HUES48 (cell line): ENCODE measurements around the gene FBL.

Experiments used
- H3K27ac ChIP-seq: one replicate; pipeline ENCODE4 v1.7.0; 2013; ENCODE audit warnings: low read depth, low read length, inconsistent platforms
- H3K27me3 ChIP-seq: 2 replicates; pipeline ENCODE4 v1.6.1; 2013; ENCODE audit warnings: mild to moderate bottlenecking, low read length; ENCODE audit not compliant: control insufficient read depth, insufficient read depth
- H3K36me3 ChIP-seq: 2 replicates; pipeline ENCODE4 v1.6.1; 2013; ENCODE audit warnings: low read length; ENCODE audit not compliant: control insufficient read depth, insufficient read depth
- H3K4me1 ChIP-seq: 2 replicates; pipeline ENCODE4 v1.6.1; 2013; ENCODE audit warnings: mild to moderate bottlenecking, low read length; ENCODE audit not compliant: control insufficient read depth, insufficient read depth
- H3K4me3 ChIP-seq: 2 replicates; pipeline ENCODE4 v1.5.1; 2013; ENCODE audit warnings: mild to moderate bottlenecking, low read depth, low read length
- H3K9ac ChIP-seq: 2 replicates; pipeline ENCODE4 v1.6.1; 2013; ENCODE audit warnings: mild to moderate bottlenecking, low read depth, low read length, moderate library complexity
- H3K9me3 ChIP-seq: 2 replicates; pipeline ENCODE4 v1.6.1; 2013; ENCODE audit warnings: low read length; ENCODE audit not compliant: control insufficient read depth, insufficient read depth

Gene FBL

DNA sequence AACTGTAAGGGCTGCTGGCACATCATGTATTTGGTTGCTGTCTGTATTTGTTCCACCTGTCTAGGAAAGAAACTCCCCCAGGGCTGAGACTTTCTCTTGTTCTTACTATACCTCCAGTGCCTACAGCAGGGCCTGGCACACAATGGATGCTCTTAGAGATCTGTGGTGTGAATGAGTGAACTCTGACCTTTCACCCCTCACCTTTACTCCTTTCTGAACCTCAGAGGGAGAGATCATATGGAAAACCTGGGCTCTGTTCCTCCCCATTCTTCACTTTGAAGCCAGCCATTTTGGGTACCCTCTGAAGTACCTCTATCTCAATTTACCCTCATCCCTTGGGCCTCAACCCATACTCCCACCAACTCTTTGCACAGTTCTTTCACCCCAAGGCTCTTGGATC lies 15.3 kb downstream of the FBL start:
- H3K9ac ChIP-seq, result no peak overlapping the region
- H3K4me1 ChIP-seq, result peaks cover 3% of the 10 kb centered on the region; the same call in 1 of the 2 replicates
- H3K36me3 ChIP-seq, result peaks cover 64% of the 10 kb centered on the region
- no peaks in the 10 kb centered on the region for H3K9me3 ChIP-seq
- H3K27ac ChIP-seq, result no peak overlapping the region
- no peak overlapping the region for H3K4me3 ChIP-seq
- no peaks in the 10 kb centered on the region for H3K27me3 ChIP-seq

DNA sequence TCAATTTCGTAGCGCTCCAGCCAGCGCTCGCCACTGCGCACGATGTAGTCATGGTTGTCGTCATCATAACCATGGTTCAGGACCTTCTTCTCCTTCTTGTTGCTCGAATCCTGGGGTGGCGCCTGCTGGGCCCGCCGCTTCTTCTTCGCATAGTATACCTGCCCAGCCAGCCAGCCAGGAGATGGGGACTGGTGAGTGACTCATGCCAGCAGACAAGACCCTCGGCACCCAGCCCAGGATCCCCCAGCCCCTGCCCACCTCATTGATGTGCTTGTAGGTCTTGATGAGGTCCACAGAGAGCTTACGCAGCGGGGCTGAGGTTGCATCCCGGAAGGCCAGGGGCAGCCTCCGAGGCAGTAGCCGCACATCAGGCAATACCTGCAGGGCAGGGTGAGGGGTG lies 15.8 kb downstream of the FBL start:
- Histone ChIP-seq H3K4me3 (no peak overlapping the region), H3K9me3 (no peaks in the 10 kb centered on the region), H3K9ac (no peak overlapping the region), H3K4me1 (peaks cover 3% of the 10 kb centered on the region; the same call in 1 of the 2 replicates), H3K36me3 (peaks cover 59% of the 10 kb centered on the region), H3K27me3 (no peaks in the 10 kb centered on the region), H3K27ac (no peak overlapping the region)

DNA sequence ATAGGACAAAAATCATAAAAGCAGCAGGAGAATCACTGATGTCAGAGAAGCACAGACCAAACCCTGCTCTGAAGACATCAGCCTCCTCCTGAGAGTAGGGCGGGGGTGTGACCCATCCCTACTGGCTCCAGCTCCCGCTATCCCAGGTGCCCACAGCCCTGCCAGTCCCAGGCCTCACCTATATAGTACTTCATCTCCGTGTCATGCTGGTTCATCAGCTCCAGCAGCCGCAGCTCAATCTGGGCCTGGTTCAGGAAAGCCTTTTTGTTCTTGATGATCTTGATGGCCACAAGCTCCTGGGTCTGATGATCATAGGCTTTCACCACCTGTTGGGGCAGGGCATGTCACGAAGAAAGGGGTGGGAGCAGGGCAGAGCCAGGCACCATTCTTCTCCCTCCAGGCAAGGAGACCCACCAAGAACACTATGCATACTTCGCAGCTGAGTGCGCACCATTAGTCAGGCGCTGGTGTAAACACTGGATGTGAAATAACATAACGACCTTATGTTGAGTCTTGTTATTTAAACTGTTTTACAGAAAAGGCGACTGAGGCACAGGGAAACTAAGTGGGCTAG lies 16.4 kb downstream of the FBL start:
- no peak overlapping the region for H3K9ac ChIP-seq
- H3K9me3 ChIP-seq, result no peaks in the 10 kb centered on the region
- peaks cover 3% of the 10 kb centered on the region; the same call in 1 of the 2 replicates for H3K4me1 ChIP-seq
- no peak overlapping the region for H3K27ac ChIP-seq
- H3K36me3 ChIP-seq, result peaks cover 53% of the 10 kb centered on the region
- no peaks in the 10 kb centered on the region for H3K27me3 ChIP-seq
- H3K4me3 ChIP-seq, result no peak overlapping the region

DNA sequence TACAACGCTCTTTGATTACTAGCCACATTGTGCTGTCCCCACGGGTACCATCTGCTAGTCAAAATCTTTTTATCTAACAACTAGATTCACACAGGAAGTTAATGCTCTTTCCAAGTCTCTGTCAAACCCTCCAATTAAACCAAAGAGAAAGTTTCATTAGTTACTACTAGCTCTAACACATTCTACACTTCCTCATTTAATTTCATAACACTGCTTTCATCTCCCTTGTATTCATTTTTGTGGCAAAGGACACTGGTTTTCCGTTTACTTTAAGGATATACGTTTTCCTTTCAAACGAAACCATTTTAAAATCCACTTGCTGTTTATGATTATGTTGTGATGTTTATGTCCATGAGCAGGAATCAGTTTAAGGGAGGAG lies 17.5 kb downstream of the FBL start:
- Histone ChIP-seq H3K4me1 (peaks cover 5% of the 10 kb centered on the region; the same call in 1 of the 2 replicates), H3K36me3 (peaks cover 47% of the 10 kb centered on the region), H3K9me3 (no peaks in the 10 kb centered on the region), H3K27me3 (no peaks in the 10 kb centered on the region), H3K27ac (no peak overlapping the region), H3K4me3 (no peak overlapping the region), H3K9ac (no peak overlapping the region)

DNA sequence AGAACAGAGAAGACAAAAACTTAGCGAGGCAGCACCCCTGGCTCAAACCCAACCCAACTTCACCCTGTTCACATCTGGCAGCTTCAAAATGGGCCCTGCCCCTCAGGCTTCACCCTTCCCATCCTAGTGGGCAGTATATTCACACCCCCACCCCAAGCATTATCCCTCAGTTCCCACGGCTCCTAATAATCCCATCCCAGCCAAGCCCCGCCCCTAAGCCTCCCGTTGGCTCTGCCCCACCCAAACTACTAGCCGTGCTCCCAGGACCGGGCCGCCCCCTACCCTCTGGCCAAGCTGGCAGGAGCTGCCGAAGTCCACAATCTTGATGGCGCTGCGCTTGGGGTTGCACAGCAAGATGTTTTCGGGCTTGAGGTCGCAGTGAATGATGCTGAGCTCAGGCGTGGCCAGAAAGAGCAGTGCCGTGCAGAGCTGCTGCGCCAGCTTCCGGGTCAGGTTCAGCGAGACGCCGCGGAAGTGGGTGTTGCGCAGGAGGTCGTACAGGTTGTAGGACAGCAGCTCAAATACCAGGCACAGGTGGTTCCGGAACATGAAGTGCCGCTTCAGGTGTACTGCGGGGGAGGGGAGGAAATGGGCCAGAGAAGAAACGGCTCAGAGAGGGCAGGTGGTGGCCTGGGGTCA lies 18.0 kb downstream of the FBL start:
- Histone ChIP-seq H3K27ac (no peak overlapping the region), H3K4me3 (no peak overlapping the region), H3K36me3 (peaks cover 47% of the 10 kb centered on the region)

DNA sequence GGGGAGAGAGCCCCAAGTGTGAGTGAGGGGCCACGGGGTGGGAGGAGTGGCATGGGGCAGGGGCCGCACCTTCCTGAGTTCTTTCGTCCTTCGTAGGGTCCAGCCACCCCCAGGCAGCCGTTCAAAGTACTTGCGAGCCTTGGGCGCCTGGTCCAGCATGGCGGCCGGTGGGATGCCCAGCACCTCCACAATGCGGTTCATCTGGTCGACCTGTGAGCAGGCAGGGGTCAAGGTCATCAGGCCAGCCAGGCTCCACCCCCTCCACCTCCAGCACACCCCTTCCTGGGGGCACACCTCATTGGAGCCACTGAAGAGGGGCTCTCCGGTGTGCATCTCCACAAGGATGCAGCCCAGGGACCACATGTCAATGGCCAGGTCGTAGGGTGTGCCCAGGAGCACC lies 19.0 kb downstream of the FBL start:
- Histone ChIP-seq H3K27me3 (no peaks in the 10 kb centered on the region), H3K9me3 (no peaks in the 10 kb centered on the region), H3K36me3 (peaks cover 47% of the 10 kb centered on the region), H3K27ac (no peak overlapping the region), H3K4me1 (peaks cover 6% of the 10 kb centered on the region; the same call in 1 of the 2 replicates), H3K4me3 (no peak overlapping the region), H3K9ac (no peak overlapping the region)

More for the DNA sequence above, 18.0 kb downstream of the FBL start:
- Histone ChIP-seq H3K27me3 (no peaks in the 10 kb centered on the region), H3K9me3 (no peaks in the 10 kb centered on the region), H3K9ac (no peak overlapping the region), H3K4me1 (peaks cover 9% of the 10 kb centered on the region; the same call in 1 of the 2 replicates)

GRCh38 chr19:39826311-39826945 lies 19.8 kb downstream of the FBL start:
- no peaks in the 10 kb centered on the region for H3K27me3 ChIP-seq
- no peak overlapping the region for H3K9ac ChIP-seq
- peaks cover 6% of the 10 kb centered on the region; the same call in 1 of the 2 replicates for H3K4me1 ChIP-seq
- H3K27ac ChIP-seq, result no peak overlapping the region
- no peaks in the 10 kb centered on the region for H3K9me3 ChIP-seq
- H3K4me3 ChIP-seq, result no peak overlapping the region
- H3K36me3 ChIP-seq, result peaks cover 47% of the 10 kb centered on the region

DNA sequence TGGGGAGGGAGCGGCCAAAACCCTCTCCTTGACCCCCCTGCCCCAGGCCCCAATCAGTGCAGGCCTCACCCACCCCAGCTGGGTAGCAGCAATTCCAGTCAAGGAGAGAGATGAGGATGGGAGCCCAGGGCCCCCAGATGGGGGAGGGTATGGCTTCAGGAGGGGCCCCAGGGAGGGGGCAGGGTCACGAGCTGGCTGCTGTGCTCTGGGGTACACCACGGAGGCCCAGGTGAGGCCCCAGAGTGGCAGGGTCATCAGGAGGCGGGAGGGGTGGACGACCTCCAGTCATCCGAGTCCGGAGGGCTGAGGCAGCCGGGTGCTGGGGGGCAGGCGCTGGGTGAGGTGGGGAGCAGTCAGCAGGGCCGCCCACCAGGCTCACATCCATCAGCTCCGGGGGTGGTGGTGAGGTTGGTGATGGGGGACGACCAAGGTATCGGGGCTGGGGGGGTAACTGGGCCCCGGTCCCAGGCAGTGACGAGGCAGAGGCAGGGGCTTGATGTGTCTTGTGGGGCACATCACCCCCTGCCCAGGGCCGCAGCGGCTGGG lies 20.6 kb downstream of the FBL start:
- no peak overlapping the region for H3K4me3 ChIP-seq
- H3K27ac ChIP-seq, result no peak overlapping the region
- no peaks in the 10 kb centered on the region for H3K27me3 ChIP-seq
- no peaks in the 10 kb centered on the region for H3K9me3 ChIP-seq
- no peak overlapping the region for H3K9ac ChIP-seq
- H3K36me3 ChIP-seq, result peaks cover 38% of the 10 kb centered on the region
- H3K4me1 ChIP-seq, result peaks cover 6% of the 10 kb centered on the region; the same call in 1 of the 2 replicates

DNA sequence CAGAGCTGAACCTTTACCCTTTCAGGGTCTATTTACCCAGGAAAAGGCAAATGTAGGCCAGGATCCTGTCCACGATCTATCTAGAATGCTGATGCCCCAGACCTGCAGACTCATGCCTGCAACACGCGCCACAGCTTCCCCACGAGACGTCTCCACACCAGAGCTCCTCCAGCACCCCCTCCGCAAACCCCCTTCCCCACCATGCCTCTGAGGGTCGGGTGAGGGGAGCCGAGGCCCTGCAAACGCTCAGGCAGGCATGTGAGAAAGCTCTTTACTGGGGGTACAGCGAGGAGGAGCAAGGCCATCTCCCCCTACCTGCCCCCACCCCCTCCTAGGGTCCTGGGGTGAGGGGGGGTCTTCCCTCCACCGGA lies 21.1 kb downstream of the FBL start:
- Histone ChIP-seq H3K4me3 (peak overlapping the region; percentile 86), H3K9me3 (no peaks in the 10 kb centered on the region), H3K36me3 (peaks cover 33% of the 10 kb centered on the region), H3K27ac (peak overlapping the region; percentile 39), H3K27me3 (no peaks in the 10 kb centered on the region), H3K9ac (peak overlapping the region; percentile 72), H3K4me1 (peaks cover 6% of the 10 kb centered on the region; the same call in 1 of the 2 replicates)

DNA sequence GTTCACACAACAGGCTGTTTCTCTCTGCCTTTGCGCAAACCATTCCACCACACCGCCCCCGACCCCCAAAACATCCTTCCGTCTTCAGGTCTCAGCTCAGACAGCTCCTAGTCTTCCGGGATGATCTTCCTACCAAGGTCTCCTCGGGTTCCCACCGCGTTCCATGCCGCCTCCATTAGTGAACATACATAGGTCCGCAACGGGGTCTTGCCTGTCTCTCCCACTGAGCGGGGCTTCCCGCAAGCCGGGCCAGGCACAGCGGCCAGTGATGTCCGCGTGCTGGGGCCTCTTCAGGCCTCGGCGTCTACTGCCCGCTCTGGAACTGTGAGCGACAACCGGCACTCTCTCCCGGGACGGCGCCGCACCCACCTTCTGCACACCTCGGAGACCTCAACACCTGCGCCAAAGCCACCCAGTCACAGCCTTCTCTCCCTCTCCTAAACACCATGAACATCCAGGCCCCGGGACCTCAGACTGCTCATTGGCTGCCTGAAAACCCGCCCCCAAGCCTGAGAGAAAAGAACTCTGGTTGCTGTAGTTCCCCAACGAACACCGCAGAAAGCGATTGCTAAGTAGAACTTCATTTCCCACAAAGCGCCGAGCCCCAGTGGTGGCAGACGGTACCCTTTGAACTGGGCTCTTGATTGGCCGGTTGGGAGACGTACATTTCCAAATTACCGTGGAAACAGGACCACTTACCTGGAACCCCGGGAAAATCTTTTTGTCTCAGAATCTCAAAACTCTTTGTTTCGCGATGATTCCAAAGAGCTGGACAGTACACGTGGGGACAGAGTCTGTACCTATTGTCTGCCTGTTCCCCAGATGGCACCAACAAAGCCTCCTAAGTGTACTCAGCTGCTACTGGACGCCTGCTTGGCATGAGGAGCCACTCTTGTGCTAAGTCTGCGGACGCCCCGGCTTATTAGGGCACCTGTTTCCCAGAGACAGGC lies 21.8 kb downstream of the FBL start:
- Histone ChIP-seq H3K36me3 (peaks cover 27% of the 10 kb centered on the region), H3K9ac (peak overlapping the region; percentile 72), H3K4me3 (peak overlapping the region; percentile 86), H3K27ac (peak overlapping the region; percentile 39), H3K27me3 (no peaks in the 10 kb centered on the region), H3K9me3 (no peaks in the 10 kb centered on the region), H3K4me1 (peaks cover 6% of the 10 kb centered on the region; the same call in 1 of the 2 replicates)
